SU-DHL-6 (cell line): ENCODE results near the gene SLC45A3.

Experiments used
- CTCF ChIP-seq: fragments of 200-600 bp; sonication (generic); IDR thresholded peaks from one replicate; pipeline ENCODE4 v1.5.1; 2017; ENCODE audit warnings: antibody characterized with exemption, mild to moderate bottlenecking, low read length, moderate library complexity; ENCODE audit not compliant: insufficient read depth, poor library complexity, severe bottlenecking
- EZH2phosphoT487 ChIP-seq: fragments of 200-600 bp; sonication (generic), shearing (Covaris generic); conservative IDR thresholded peaks from 2 replicates; pipeline ENCODE4 v1.6.1; 2018; ENCODE audit warnings: mild to moderate bottlenecking, antibody characterized with exemption, low read length, moderate library complexity, mixed read lengths

- TF ChIP-seq CTCF, result no peak
- no peak for TF ChIP-seq EZH2phosphoT487
Measured at GRCh38 chr1:205714190-205714905, 34.0 kb upstream of the SLC45A3 start.
